Fibroblast of skin of back (primary cell): ENCODE data around the gene FRYL.
"Not testable (repeated sequence)": the region's sequence is repeated elsewhere in the genome, so short reads cannot be mapped to it uniquely, and the experiment has no call there.

ENCODE experiments used
- DNase-seq: peaks from one replicate; pipeline ENCODE4 v3.0.0-alpha.2; 2013

Gene FRYL

DNA sequence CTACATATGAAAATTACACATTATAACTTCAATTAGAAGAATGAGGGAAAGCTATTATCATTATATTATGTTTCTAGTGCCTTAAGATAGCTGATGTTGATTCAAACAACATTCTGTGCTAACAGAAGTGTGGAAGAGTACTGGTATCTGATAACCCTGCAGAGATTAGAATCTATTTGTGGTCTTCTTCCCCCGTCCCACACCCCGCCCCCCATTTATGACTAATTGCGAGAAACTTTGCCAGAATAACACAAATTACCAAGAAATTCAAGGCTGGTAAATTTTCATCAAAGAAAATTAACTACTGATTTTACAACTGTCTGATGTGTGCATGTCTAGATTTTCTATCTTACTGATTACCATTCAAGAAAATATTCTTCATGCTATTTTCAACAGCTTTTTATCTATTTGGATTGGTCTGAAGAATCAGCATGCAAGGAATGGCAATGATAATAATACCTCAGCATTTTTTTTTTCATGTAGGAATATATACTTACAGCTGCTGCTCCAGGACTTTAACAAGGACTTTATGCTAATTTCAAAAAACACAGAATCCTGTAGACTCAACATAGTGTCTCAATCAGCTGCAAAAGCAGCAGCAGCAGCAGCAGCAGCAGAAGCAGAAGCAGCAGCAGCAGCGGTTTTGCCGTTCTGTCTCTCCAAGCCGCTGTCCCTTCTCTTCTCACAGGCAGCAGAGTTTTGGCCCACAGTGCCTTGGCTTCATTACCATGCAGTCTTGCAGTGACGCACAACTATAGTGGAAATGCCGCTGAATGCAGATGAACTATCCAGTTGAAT, 126.7 kb downstream of the FRYL start:
- peak; percentile 60 for DNase-seq

DNA sequence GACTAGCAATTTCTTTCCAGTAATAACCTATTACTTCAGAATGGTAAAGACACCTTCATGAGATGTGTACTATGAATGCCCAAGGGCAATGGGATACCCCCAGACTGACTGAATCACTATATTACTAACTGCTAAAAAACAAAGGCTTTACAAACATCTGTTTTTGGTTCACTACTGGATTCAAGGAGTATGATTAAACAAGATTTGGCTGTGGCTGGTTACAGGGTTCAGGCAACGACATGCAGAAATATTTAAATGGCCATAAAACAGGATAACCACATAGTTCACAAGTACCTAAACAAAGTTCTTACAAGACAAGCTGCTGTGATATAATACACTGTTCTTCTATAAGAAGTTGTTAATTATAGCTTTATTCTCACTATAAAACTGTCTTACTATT, 128.2 kb downstream of the FRYL start:
- DNase-seq: peak; percentile 23

DNA sequence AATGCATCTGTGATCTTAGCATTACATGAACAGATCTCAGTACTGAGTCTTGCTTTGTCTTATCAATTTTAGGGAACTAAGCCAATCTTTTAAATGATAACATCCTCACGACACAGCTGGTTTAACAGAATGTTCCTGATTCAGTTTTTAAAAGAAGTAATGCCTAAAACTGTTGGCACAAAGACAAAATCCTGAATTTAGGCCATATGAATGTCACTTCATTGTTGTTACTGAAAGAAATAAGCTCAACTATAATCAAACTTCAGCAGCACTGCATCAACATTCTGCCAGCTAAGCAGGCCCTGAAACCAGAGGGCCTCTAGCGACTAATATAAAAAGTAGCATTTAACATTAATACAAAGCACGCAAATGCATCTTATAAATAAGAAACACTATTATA, 130.6 kb downstream of the FRYL start:
- no peak for DNase-seq

- no peak for DNase-seq
Measured at GRCh38 chr4:48645225-48645794, 134.8 kb downstream of the FRYL start.

DNA sequence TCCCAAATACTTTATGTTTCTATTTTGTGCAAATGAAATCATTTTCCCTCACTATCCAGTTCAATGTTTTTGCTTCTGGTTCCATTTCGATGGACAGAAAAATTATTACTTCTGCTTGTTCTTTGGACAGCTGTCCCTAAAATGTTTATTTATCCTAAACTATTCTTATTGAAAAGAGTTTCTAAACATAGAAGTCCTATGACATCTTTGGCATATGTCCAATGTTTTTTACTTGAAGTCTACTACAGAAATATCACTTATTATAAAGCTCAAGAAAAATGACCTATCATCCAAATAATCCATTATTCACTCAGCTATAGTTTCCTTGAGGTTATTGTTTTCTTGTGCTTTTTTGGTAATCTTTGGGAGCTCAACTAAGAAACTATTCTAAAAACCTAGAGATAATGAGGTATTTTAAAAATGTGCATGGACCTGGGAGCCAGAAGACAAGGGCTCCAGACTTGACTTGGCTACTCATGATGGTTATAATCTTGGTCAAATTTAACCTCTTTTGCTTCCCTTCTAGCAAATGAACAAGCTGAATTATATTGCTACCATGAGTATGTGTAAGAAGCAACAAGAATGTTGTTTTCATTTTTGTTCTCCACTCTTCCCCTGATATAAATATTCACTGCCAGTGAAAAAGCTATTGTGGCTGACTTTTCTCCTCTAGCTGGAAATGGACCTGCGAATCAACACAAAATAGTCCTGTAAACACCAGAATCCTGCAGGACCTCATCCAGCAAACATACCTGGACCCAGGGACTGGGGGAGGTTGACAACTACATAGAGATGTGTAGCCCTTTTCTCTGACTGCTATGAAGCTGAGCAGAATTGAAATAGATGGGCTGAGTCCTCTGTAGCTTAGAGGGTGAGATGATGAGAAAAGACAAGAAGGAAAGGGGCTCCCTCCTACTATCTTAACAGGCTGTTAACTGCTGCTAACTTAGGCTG, 137.4 kb downstream of the FRYL start:
- peak; percentile 16 for DNase-seq

- DNase-seq: no peak
Measured at GRCh38 chr4:48641401-48641800, 138.7 kb downstream of the FRYL start.

DNA sequence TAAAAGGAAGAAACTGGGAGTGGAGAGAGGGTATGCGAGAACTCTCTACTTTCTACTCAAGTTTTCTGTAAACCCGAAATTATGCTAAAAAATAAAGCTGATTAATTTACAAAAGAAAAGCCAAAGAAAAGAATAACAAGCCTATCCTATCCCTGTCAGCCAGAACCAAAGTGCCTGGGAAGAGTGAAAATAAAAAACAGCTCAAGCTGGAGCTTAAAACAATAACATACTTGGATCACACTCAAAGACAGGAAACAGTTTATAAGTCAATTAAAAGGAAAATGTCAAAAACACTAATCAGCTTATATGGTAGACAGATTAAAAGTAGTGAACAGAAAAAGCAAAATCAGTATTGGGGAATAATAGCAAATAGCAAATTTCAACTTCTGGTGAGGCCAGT, 139.4 kb downstream of the FRYL start:
- DNase-seq: no peak

- no peak for DNase-seq
Measured at GRCh38 chr4:48640225-48640624, 139.9 kb downstream of the FRYL start.

- DNase-seq: peak; percentile 48
Measured at GRCh38 chr4:48639807-48640206, 140.3 kb downstream of the FRYL start.

DNA sequence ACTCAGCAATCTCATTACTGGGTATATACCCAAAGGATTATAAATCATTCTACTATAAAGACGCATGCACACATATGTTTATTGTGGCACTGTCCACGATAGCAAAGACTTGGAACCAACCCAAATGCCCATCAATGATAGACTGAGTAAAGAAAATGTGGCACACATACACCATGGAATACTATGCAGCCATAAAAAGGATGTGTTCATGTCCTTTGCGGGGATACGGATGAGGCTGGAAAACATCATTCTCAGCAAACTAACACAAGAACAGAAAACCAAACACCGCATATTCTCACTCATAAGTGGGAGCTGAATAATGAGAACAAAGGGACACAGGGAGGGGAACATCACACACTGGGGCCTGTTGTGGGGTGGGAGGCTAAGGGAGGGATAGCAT, 141.5 kb downstream of the FRYL start:
- not testable (repeated sequence) for DNase-seq

DNA sequence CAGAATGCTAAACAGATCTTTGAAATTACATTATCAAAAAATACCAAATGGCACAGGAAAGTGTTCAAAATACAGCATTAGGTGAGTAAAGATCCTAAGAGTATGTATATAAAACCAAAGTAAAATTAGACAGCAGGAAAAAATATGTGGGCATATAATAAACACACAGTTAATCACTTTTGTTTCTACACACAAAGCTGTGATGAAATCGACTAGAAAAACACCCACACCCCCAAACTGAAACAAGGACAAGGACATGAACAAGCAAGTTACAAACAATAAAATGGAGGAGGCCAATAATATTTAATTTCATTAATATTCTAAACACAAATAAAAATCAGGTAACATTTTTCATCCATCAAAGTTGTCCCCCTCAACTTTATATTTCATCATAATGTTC, 143.2 kb downstream of the FRYL start:
- DNase-seq: no peak

GRCh38 chr4:48635980-48636379, 144.1 kb downstream of the FRYL start:
- DNase-seq: no peak

- DNase-seq: peak; percentile 65
Measured at GRCh38 chr4:48635310-48635709, 144.8 kb downstream of the FRYL start.

DNA sequence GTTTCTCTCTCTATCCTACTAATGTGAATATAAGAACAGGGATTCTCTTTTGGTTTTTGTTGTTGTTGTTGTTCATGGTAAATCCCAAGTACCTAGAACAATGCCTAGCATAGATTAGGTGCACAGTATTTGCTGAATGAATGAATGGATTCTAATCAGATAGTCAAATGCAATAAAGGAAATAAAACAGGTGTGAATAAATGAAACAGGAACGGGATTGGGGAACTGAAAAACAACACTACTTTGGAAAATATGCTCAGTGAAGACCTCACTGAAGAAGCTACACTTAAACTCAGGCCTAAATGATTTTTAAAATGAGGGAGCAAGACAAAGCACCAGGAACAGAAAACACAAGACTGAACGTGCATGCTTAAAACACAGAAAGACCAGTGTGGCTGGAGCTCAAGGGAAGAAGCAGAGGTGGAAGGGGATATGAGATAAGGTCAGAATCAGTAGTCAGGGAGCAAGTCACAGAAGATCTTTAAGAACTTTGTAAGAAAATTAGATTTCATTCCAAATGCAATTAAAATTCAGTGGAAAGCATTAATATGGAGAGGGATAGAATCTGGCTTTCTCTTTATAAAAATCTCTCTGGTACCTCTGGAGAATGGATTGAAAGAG, 145.3 kb downstream of the FRYL start:
- no peak for DNase-seq

- DNase-seq: peak; percentile 22
Measured at GRCh38 chr4:48633657-48634056, 146.4 kb downstream of the FRYL start.

DNA sequence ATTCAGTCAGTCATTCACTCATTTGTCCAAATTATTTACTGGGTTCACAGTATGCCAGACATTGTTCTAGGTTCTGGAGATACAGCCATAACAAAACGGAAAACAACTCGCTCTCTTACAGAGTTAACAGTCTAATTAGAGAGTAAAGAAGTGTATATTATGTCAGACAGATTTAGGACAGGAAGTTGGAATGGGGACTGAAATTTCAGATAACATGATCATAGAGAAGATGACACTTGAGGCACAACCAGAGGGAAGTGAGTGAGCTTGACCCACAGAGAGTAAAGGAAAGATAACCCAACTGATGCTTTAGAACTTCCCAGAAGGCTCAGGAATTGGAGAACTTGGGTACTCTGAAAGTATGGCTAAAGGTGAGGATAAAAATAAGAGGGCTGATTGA, 150.6 kb downstream of the FRYL start:
- no peak for DNase-seq

DNA sequence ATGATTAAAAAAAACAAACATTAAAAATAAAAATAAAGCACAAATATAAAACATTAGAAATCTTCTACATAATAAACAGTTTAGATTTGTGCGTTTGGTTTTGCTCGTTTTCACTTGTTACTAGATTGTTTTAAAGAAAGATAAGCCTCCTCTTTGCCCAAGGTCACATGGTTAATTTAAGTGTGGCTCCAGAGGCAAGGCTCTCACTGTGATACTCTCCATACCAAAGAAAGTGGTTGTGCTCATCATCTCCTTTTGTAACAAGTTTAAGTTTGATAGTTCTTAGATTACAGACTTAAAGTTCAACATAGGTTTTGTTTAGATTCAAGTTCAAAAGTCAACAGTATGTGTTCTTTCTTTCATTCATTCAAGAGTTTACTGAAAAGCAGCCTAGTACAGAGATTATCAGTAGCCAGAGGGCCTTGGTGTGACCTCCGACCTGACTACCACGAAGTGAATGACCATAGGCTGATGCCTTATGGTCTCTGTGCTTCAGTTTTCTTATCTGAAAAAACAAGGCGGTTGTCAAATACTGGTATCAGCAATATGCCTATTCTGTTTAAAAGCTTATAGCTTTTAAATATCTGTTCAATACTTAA, 156.8 kb downstream of the FRYL start:
- DNase-seq: no peak

DNA sequence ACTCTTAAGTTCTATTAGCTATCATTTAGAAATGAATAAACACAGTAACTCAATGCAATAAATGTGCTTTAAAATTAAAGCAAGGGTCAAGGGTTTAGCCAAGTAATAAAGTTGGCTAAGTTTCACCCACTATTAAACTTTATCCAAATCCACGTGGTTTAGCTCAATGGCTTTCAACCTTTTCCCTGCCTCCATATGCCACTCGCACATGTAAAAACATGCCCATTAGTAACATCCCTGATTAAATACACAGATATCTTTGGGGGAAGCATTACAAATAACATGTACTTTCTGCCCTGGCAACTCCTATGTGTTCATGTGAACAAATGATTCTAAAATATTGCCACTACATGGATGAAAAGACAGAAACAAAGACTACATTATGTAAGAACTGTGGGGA, 159.2 kb downstream of the FRYL start:
- DNase-seq: no peak

DNA sequence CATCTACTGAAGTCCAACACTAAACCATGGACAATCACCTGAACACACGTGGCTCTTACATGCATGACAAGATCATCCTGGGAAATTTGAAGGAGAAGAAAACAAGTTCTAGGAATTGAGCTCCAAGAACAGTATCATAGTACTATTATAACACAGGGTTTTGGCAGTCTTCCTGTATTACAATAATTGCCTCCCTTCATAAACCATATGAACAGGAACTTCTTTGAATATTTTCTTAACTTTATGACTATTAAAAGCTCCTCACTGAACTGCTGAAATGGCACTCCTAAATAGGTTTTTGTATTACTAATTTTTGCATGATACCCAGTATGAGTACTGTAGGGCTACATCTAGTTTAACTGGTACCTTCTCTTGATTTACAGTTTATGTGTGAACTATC, 160.0 kb downstream of the FRYL start:
- DNase-seq: no peak

GRCh38 chr4:48604527-48604926, 175.6 kb downstream of the FRYL start:
- DNase-seq: no peak

DNA sequence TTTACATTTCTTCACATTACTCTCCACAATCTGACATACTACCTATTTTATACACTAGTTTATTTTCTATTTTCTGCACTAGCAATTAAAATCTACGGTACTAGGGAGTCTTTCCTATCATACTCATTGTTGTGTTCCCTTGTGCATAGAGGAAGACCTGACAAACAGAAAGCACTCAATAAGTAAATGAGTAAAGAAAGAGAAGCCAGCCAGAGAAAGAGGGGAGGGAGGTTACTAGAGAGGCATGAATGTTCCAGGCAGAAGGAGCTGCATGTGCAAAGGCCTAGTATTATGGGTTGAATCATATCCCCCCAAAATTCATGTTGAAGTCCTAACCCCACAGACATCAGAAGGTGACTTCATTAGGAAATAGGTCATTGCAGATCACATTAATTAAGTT, 176.0 kb downstream of the FRYL start:
- no peak for DNase-seq

- no peak for DNase-seq
Measured at GRCh38 chr4:48603366-48604003, 176.6 kb downstream of the FRYL start.
